T-helper 2 cell (primary cell): ENCODE results near the gene MAG.

Experiments used
- DNase-seq, 5 experiments: peaks; one replicate each; pipeline versions ENCODE4 v3.0.0 to v3.0.0-alpha.2; 2012 to 2022

The MAG gene

GRCh38 chr19:35363001-35363590 lies 71.1 kb downstream of the MAG start:
- DNase-seq: no peak
